Upper lobe of right lung (tissue), 1 donor: ENCODE measurements around the gene ALS2CL. TPM values are rescaled to one million over a fixed set of nuclear protein-coding genes. Genes with fewer than 3 reads are reported as not detected.
A peak's percentile ranks its signal among the peaks of the same experiment; 100 is the strongest.

Experiments
- ATAC-seq: fragments of 200-7000 bp; cut with Tn5 transposase; one replicate; pipeline ENCODE4 v1.9.1; 2020; ENCODE audit warnings: mild to moderate bottlenecking, moderate library complexity
- DNase-seq: peaks from one replicate; pipeline ENCODE4 v3.0.0-alpha.2; 2020
- H3K27ac ChIP-seq: fragments of 200-600 bp; one replicate; pipeline ENCODE4 v1.8.0; 2022
- H3K27me3 ChIP-seq: fragments of 200-600 bp; one replicate; pipeline ENCODE4 v1.8.0; 2022; ENCODE audit warnings: mild to moderate bottlenecking
- H3K36me3 ChIP-seq: fragments of 200-600 bp; one replicate; pipeline ENCODE4 v1.8.0; 2022
- H3K4me1 ChIP-seq: fragments of 200-600 bp; one replicate; pipeline ENCODE4 v1.8.0; 2022
- H3K4me3 ChIP-seq: fragments of 200-600 bp; one replicate; pipeline ENCODE4 v1.8.0; 2022; ENCODE audit warnings: mild to moderate bottlenecking
- H3K9me3 ChIP-seq: fragments of 200-600 bp; one replicate; pipeline ENCODE4 v1.8.0; 2022
- CTCF ChIP-seq: fragments of 200-600 bp; IDR thresholded peaks from one replicate; pipeline ENCODE4 v1.8.0; 2022; ENCODE audit warnings: antibody characterized with exemption
- intact Hi-C: fragments of 100-400 bp; cut with DNase I; formaldehyde crosslinking; loops from one replicate; pipeline ENCODE4 v1.11.0; 2022
- total RNA-seq: library from RNA; stranded (reverse); fragmentation: NEBNext Ultra II Directional; extraction: Animal tissue kit (Norgen Biotek cat#: 25700); gene quantifications from one replicate; pipeline ENCODE4 v1.2.1, GENCODE V29; 2021
- donor health status: DM: no; HTN: yes; CAD: no; lungs with severe emphysema.

Gene ALS2CL
- total RNA-seq, 1 donor from 2014 or later = 64.5 TPM

DNA sequence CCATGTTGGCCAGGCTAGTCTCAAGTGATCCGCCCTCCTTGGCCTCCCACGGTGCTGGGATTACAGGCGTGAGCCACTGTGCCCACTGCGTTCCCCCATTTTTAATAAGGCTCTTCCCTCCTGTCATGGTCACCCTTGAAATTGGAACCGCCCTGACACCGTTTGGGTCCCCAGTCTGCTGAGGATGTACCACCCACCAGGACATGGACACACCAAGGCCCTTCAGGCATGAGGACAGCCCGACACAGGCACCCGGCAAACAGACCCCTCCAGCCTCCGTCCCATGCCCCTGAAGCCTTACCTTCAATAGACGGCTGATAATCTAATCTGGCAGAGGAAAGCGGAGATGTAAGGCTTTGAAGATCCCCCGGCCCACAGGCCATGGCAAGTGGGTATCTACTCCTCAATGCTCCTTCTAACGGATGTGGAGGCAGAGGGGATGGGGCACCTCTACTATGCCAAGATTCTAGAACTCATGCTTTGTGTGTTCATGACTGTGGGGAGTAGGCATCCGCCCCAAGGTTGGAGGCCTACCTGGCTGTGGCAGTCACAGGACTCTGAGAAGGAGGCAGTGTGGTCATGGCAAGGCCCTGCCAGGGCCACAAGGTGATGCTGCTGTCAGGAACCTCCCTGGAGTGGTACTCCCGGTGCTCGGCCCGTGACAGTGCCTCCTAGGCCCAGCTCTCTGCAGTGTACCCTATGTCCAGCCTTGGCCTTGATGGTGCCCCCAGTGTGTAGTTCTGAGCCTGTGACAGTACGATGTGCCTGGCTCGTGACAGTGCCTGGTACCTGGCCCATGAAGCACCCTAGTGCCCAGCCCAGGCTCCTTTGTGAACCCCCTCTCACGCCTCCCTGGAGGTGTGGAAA lies 42.8 kb upstream of the ALS2CL start:
- no peak overlapping the region for H3K4me3 ChIP-seq
- H3K27me3 ChIP-seq = no peaks in the 10 kb centered on the region
- H3K36me3 ChIP-seq = no peaks in the 10 kb centered on the region
- intact Hi-C loops = no loop called here
- no peaks in the 10 kb centered on the region for H3K9me3 ChIP-seq
- ATAC-seq (peak; percentile 26), DNase-seq (no peak)
- H3K4me1 ChIP-seq = no peaks in the 10 kb centered on the region
- H3K27ac ChIP-seq = no peak overlapping the region
- TF ChIP-seq CTCF = no peak

DNA sequence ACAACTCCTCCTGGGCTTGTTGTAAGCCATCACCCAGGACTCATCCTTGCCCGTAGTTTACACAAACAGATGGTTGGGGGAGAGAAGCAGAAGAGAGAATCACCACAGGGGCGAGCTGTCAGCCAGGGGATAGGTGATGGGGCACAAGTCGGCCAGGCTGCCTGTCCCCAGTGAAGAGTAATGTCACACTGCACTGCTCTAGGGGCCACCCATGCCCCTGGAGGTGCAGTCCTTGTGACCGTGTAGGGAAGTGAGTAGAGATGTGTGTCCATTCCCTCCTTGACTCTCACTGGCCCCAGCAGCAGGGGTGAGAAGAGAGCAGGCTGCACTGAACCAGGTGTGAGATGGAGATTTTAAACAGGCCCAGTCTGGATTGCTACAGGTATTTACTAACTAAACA lies 41.3 kb upstream of the ALS2CL start:
- ATAC-seq = no peak
- Histone ChIP-seq H3K36me3 (no peaks in the 10 kb centered on the region), H3K4me3 (no peak overlapping the region), H3K27me3 (no peaks in the 10 kb centered on the region), H3K27ac (no peak overlapping the region), H3K9me3 (no peaks in the 10 kb centered on the region), H3K4me1 (no peaks in the 10 kb centered on the region)
- no peak for TF ChIP-seq CTCF
- intact Hi-C loops = no loop called here
- DNase-seq = no peak

DNA sequence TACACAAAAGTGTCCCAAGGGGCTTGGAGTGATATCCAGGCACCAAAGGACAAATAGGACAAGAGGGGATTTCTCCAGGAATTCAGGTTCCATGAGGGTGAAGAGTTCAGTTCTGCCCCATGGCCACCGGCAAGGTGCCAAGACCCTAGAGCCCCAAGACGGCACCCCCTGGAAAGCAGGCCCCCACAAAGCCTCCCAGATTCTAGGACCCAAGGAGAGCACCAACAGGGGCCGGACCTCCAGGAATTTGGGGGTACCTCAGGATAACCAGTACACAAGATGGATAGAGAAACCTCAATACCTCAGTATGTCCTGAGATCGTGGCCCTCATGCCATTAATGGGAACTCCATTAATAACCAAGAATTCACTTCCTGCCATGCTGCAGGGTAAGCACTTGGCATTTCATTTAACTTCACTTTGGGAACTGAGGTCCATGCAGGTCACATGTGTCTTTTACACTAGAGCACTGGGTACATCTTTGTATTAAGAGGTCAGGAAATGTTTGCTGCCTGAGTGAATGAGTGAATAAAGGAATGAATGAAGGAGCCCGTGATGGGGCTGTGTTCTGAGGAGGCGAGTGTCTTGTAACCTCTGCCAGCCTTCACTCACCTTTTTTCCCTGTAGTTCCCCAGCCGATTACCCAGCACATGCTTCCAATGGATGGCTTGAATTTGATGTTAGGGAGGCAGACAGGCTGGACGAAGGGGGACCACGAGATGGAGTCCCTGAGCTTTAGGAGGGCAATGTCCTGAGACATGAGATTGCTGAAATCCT lies 39.7 kb upstream of the ALS2CL start:
- H3K27me3 ChIP-seq = no peaks in the 10 kb centered on the region
- H3K4me3 ChIP-seq = no peak overlapping the region
- intact Hi-C loops = no loop called here
- ATAC-seq (no peak), DNase-seq (no peak)
- no peak for TF ChIP-seq CTCF
- H3K4me1 ChIP-seq = no peaks in the 10 kb centered on the region
- no peak overlapping the region for H3K27ac ChIP-seq
- no peaks in the 10 kb centered on the region for H3K36me3 ChIP-seq
- no peaks in the 10 kb centered on the region for H3K9me3 ChIP-seq

GRCh38 chr3:46731795-46732194 lies 38.3 kb upstream of the ALS2CL start:
- intact Hi-C loops = no loop called here
- no peak overlapping the region for H3K4me3 ChIP-seq
- H3K9me3 ChIP-seq = no peaks in the 10 kb centered on the region
- H3K27ac ChIP-seq = no peak overlapping the region
- H3K4me1 ChIP-seq = no peaks in the 10 kb centered on the region
- no peaks in the 10 kb centered on the region for H3K36me3 ChIP-seq
- no peak for TF ChIP-seq CTCF
- DNase-seq (no peak), ATAC-seq (no peak)
- peaks cover 5% of the 10 kb centered on the region for H3K27me3 ChIP-seq

DNA sequence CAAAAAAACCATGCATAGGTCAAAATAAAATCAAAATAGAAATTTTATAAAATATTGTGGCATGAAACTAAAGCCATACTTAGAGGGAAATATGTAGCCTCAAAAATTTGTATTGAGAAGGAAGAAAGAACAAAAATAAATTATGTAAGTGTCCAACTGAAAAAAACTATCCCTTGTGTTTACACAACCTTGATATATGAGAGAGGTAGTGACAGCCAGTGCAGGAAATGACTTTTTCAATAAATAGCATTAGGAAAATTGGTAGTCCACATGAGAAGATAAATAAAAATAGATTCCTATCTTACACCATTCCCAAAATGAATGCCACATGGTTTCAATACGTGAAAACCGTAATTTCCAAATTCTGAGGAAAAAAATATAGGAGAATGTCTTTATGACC lies 37.3 kb upstream of the ALS2CL start:
- intact Hi-C loops = no loop called here
- H3K27me3 ChIP-seq = peaks cover 5% of the 10 kb centered on the region
- no peaks in the 10 kb centered on the region for H3K9me3 ChIP-seq
- no peaks in the 10 kb centered on the region for H3K4me1 ChIP-seq
- no peaks in the 10 kb centered on the region for H3K36me3 ChIP-seq
- TF ChIP-seq CTCF = no peak
- DNase-seq = no peak
- H3K4me3 ChIP-seq = no peak overlapping the region
- ATAC-seq = no peak
- H3K27ac ChIP-seq = no peak overlapping the region
